Forelimb muscle (tissue), 1 donor: ENCODE measurements around the gene SPOCK2. TPM values are rescaled to one million over a fixed set of nuclear protein-coding genes. Genes with fewer than 3 reads are reported as not detected.

Source experiments
- DNase-seq: peaks from one replicate; pipeline ENCODE4 v3.0.0-alpha.2; 2013; ENCODE audit warnings: low read depth
- polyA plus RNA-seq: library from polyadenylated mRNA; unstranded; fragments of 120-200 nt; gene quantifications from one replicate; pipeline ENCODE4 v1.2.1, GENCODE V29; 2013; ENCODE audit not compliant: insufficient read length

SPOCK2 gene
- polyA plus RNA-seq, 1 donor, result 3.4 TPM

DNA sequence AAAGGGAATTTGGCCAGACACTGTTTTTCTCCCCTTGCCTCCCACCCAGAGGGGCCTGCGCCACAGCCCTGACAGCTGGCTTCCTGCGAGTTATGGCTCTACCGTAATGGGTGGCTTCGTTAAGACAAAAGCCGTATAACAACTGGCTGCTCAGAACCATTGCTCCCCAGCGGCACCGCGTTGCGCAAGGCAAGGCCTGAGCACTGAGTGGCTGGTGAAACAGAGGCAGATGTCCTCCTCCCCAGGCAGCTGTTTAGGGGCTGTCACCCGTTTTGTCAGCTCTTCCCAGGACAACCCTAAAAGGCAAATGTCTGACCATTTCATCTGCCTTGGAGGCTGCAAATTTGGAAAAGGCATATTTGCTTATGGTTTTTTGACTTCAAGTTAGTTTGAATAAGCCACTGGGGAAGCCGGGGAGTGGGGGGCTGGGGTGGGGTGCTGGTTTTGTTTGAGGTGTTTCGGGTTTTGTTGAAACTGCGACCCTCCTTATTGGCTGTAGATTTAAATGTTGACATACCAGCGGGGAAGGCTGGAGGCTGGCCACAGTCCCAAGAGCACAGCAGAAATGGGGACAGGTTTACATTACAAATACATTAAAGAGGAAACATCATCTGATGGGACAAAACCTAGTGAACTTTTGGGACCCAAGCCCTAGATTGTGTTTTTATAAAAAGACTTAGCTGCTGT is 681 bp upstream of the SPOCK2 start:
- DNase-seq, result no peak

DNA sequence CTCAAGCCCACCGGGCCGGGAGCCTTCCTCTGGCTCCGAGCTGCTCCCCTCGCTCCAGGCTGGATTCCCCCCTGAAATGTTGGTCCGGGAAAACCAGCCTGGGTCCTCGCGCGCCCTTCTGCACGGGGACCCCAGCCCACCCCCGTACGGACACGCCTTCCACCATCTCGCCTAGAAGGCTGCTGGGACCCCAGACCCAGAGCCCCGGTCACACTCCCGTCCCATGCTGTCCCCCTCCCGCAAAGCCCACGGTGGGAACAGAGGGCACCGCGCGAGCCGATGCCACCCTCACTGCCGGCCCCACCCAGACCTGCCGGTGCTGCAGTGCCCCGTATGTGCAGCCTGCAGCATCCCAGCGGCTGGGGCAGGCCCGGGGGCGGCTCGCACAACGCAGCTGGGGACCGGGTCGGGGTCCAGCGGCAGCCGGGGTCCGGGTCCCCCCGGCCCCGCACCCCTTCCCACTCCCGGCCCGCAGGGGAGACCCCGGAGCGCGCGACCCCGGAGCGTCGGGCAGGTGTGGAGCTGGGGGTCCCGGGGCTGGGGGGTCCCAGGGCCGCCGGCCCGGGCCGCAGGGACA is 871 bp downstream of the SPOCK2 start:
- no peak for DNase-seq

DNA sequence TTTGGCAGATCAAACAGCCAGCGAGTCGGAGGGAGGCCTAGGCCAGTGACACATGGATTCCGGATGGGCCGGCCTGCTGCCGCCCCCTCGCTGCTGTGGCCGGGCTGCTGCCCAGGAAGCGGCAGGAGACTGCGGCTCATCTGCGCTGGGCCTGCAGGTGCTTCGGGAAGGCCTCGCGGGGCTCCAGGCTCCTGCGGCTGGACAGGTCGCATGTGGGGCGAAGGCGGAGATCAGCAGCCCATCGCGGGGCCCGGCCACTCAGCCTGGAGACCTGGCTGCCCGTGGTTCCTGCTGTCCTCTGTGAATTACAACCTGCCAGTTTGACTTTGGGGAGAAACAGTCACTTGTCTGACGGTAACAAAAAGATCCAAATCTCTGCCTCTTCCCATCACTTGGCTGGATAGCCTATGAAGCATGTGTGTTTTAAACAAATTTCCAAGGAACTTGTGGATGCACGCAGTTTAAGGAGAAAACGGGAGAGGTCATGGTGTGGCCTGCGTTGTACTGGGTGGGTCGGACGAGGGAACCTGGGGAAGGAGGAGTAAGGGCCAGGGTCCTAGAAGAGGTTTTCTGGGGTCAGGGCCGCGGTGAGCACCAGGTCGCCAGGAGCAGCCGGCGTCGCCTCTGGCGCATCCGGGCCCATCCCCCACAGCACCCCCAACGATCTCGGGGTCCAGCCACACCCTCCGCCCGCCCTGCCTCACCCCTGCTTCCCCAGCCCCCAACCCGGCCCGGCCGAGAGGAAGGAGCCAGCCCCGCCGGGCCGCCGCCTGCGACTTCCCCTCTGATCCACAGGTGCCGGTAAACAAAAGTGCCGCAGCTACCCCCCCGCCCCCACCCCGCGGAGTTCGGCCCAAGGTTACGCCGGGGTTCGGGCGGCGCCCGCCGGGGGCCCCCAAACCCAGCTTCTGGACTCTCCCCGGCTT is 1.6 kb downstream of the SPOCK2 start:
- DNase-seq, result no peak

DNA sequence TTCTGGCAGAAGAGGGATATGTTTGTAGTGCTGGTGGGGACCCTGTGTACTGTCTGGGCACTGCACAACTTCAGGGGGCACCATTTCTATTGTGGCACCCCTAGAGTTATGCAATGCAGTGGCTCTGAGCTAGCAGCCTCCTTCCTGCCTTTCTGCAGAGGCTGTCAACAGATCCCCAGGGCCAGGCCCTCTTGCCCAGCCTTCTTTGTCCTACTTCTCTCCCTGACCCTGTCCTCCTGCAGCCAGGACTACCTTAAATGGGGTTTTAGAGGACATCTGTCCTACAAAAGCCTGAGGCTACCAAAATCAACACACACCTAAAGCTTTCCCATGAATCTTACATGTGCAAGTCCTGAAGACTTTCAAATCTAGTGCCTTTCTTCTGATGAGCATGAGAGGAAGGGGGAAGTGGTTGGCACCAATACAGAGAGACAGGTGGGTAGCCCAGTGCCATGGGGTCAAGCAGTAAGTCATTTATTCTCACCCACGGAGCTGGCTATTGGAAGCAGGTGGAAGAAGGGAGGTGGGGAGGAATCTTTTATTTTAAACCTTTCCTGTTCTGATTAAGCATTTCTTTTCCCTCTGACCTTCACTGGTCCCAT is 2.4 kb downstream of the SPOCK2 start:
- no peak for DNase-seq

DNA sequence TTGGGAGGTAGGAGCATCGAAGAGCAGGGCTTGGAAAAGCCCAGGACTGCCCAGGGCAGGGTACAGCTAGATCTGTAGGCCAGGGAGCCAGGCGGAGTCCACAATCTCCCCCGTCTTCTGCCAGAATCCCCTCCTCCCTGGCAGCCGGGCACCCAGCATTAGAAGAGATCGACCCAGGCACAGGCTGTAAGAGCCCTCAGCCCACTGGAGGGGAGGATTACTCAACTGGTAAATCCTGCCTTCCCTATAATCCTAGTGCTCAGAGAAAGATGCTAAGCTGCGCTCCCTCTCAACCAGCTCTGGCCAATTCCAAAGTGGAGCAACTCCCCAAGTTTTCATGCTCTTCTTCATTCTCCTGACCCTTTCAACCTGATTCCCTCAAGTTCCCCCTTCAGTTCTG is 3.2 kb downstream of the SPOCK2 start:
- DNase-seq, result no peak

DNA sequence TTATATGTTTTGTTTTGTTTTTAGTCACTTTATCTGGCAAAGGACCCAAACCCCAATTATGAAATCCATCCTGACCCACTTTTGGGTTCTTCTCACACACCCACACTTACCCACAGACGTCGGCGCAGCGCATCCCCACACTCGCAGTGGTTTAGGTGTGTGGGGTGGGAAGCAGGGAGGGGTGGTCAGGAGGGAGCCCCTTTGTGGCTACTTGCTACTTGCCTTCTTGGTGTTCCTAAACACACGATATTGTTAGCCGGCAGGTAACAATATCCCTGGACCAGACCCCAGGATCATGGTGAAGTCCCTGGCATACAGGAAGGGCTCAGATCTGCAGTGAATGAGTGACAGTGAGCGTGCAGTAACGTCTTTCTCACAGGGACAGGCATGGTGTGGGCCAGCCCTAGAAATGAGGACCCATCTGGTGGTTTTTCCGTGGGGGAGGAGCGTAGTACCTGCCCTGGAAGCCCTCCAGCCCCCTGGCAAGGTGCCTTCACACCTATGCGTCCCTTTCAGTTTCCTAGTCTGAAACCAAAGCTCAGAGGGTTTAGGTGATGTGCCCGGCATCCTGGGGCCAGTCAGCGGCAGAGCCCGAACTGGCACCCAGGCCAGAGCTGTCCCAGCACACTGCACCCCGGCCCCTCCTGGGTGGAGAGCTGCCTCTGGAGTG is 4.4 kb downstream of the SPOCK2 start:
- no peak for DNase-seq

DNA sequence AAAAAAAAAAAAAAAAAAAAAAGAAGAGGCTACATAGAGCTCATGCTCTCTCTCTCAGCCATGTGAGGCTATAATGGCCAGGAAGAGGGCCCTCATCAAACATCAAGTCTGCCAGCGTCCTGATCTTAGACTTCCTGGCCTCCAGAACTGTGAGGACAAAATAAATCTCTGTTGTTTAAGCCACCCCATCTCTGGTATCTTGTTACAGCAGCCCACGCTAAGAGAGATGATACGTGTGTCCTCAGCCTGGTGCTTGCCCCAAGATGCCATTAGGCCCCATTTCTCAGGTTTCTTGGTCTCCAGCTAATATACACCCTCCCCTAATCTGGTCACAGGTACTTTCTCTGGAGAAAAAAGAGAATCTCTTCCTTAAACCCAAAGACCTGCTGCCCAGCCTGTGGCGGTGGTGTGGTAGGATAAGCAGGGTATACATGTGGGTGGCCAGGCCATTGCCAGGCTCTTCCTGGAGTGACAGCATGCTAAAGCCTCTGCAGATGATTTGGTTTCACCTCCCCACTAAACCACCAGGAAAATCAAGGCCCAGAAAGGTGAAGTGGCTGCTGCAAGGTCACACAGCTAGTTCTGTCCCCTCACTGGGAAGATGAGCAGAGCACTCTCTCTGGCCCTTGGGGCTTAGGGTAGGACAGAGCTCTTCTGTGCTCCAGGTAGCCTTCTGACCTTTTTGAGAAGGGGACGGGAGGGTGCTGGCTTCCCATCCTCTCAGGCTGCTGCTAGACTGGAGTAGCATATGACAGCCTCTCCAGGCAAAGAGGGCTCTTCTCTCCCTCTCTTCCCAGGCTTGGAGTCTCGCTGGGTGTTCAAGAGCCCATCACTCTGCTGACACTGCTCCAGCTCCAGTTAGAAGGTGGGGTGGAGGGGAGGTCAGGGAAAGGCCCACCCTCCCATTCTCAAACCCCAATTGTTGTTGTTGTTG is 5.2 kb downstream of the SPOCK2 start:
- no peak for DNase-seq

DNA sequence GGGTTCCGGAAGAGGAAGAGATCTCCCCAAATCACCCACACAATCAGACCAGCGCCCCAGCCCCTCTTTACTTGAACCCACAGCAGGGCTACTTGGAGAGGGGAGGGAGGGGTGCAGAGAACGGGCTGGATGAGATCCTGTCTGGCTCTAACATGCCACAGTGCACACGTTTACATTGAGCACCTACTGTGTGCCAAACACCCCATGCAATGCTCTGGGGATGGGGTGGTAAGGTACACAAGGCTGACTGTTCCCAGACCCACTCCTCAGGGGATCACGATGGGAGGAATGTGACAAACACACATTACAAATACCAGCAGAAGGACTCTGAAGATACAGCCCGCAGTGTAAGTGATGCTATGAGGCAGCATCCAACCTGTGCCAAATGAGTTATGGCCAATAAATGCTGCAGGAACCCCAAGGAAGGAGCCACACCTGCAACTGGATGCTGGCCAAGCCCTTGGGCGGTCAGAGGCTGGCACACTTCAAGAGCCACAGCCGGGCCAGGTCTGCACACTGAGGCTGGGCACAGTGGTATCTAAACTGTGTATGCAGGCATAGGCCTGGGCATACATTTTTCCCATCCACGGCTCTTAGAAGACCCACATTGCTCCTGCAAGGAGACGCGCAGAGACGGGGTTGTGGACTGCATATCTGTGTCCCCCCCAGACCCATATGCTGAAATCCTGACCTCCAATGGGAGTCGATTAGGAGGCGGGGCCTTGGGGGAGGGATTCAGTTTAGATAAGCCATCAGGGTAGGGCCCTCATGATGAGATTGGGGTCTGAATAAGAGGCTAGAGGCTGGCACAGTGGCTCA is 6.4 kb downstream of the SPOCK2 start:
- no peak for DNase-seq

DNA sequence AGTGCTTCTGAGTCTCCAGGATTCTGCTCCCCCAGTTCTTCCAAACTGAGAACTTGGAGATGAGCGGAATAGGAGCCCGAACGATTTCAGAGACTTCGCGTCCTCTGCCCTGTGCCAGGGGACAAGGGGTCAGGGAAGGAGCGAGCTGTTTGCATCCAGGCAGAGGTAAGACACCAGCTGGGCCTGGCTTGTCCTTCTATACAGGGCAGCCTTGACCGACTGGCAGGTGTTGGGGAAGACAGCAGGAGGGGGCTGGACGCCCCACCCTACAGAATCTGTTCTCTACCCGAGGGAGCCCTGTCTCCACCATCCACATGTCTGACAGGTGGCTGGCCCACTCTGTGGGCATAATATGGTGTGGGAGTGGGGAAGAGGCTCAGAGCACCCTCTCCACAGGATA is 7.1 kb downstream of the SPOCK2 start:
- DNase-seq, result no peak

DNA sequence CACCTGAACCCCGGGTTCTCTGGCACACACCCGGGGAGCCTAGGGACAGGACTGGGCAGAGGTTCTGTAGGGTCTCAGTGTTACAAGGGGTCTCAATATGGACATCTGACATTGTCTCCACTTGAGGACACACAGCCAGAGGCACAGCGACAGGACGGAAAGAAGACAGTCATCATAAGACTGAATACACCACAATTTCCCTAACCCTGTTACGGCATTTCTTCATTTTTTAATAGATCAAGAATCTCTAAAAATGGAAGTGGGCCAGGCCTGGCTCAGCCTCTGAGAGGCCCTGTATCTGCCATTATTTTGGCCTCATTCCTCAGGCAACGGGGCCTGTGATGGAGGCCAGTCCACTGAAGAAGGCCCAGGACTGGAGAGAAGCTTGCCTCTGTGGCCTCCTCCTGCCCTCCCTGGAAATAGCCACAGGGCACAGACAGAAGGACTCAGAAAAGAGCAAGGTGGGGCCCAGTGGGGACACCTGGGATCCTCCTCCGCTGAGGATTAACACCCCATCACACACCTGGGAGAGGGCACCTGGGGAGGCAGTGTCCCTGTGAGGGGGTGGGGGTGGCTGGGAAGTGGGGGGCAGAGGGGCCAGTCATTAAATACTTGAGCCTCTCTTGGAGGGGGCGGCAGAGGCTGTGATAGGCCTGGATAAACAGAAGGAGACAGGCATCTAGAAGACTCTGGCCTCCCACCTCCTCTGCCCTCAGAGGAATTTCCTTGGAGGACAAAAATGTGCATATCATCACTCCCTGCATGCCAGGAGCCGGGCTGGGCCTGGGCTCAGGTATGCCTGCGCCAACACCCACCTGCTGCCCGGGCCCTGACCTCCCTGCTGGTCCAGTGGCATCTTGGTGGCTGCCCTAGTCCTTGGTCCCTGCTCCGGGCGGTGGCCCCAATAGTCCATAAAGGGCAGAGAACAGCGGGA is 8.0 kb downstream of the SPOCK2 start:
- no peak for DNase-seq

DNA sequence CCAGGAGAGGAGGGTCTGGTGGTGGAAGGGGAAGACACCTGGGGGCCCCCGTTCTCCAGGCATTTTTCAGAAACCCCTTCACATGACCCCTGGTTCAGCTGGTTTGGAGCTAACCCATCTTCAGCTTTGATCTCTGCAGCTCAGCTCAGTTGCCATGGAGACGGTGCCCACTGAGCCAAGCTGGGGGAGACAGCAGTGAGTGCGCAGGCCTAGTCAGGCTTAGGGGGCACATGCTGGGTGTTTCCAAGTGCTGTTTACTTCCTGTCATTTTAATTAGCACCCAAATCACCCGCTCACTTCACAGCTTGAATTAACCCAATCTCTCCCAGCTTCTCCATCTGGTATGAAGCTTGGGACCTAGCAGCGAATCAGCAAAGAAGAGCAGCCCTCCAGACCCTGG is 9.0 kb downstream of the SPOCK2 start:
- no peak for DNase-seq

DNA sequence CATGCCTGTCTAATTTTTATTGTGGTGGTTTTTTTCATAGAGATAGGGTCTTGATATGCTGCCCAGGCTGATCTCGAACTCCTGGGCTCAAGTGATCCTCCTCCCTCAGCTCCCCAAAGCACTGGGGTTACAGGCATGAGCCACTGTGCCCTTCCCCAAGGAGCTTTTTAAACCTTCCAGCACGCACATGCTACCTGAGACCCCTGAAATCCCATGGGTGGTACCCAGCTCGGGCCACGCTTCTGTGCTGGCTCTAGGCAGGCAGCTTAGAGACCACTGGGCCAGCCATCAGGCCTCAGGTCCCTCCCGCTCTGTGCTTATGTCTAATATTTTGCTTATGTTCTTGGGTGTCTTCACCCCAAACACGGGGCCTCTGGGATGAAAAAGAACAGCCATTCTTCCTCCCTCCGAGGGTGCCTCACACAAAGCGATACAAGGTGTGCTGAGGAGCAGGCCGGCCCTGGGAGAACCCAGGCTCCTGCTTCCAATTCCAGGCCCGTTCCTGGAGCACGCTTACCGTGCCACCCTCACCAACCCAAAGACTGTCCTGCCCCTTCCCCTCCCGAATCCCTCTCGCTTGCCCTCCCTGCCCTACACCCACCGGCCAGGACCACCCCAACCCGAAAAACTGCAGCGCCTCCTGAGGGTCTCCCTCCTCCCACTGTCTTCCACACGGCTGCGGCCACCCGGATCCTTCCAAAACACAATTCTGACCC is 10.9 kb downstream of the SPOCK2 start:
- DNase-seq, result no peak

DNA sequence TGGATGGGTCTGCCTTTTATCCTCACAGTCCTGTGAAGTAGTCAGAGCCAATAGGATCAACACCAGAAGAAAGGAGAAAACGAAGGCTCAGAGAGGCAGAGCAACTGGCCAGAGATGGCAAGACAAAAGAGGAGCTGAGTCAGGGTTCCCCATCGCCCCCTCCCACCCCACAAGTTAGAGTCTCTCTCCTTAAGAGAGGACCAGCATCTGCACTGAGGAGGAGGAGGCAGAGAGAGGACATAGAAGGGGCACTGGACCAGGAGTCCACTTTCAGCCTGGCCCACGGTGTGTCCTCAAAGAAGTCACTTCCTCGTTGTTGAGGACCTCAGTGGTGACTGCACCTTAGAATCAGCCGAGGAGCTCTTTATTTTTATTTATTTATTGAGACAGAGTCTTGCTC is 11.6 kb downstream of the SPOCK2 start:
- DNase-seq, result no peak

DNA sequence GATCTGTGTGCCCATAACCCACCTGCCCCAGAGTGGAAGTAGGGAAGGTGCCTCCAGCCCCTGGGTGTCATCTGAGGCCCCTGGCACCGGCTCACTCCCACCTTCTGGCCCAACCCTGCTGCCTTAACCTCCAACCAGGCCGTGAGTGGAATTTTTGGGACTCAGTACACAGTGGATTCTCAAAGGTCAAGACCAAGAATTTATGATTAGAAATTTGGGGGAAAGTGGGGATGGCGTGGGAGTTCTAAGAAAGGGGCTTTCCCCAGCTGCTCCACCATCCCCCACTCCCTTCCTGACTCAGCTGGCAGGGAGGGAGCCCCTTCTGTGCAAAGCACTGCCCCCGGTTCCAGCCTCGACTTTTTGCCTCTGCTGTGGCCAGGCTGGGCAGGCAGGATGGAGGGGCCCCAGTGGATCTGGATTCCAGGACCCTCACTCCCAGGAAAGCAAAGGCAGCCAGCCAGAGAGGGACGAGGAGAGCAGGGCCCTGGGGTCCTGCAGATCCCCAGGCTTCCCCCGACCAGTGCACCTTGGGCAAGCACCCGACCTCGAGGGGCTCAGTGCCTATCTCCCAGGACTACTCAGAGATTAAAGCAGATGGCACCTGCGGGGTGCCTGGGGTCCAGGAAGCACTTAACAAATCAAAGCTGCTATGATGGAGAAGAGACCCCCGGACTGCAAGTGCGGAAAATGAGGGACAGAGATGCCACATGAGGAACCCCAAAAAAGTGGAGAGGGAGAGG is 12.8 kb downstream of the SPOCK2 start:
- DNase-seq, result no peak

DNA sequence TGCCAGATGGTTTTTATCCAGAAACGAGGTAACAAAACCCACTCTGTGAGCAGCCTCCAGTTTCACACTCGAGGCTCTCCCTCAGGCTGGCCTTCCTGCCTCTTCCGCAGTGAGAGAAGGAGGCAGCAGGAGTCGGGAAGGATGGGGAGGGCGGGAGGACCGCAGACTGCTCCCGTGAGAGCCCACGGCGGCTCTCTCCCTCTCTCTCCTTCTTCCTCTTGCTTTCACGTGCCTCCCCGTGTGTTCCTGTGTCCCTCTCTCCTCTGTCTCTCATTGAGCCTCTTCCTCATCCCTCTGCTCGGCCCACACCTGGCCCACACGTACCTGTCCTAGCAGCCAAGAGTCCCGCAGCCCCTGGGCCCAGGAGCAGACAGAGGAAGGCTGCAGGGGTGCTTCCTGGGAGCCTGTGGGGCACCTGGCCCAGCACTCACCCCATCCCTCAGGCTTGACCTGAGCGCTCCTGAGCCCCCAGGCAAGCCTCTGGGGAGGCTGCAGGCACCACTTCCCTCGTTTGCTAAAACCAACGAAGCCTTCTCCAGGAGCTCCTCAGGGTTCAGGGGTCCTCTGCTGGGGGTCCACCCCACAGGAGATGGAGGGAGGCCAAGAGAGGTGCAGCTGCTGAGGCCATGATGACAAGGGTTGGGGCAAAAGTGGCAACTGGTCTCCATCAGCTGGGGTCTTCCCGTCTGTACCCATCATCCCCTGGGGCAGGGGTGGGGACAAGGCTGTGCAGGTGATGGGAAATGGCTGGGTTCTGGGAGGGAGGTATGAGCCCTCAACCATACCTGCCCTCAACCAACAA is 13.6 kb downstream of the SPOCK2 start:
- DNase-seq, result no peak
